Right cardiac atrium (tissue), 5 donors: ENCODE measurements around the gene TCF12. TPM values are rescaled to one million over a fixed set of nuclear protein-coding genes. Genes with fewer than 3 reads are reported as not detected.

Experiments used
- ATAC-seq, 2 donors: fragments of 200-7000 bp; cut with Tn5 transposase; one replicate each; pipeline versions ENCODE4 v1.8.0 to v1.9.1; 2020; ENCODE audit warnings: moderate library complexity in 2 of 2, mild to moderate bottlenecking in 1 of 2
- DNase-seq, 3 donors: peaks; one replicate each; pipeline ENCODE4 v3.0.0-alpha.2; 2020
- H3K27ac ChIP-seq: one replicate; pipeline ENCODE4 v1.5.1; 2013; ENCODE audit warnings: mild to moderate bottlenecking, low read length, control low read depth, moderate library complexity
- H3K27me3 ChIP-seq: one replicate; pipeline ENCODE4 v1.6.1; 2013; ENCODE audit not compliant: control insufficient read depth, insufficient read depth
- H3K4me1 ChIP-seq: one replicate; pipeline ENCODE4 v1.6.1; 2013; ENCODE audit warnings: low read length; ENCODE audit not compliant: control insufficient read depth, insufficient read depth
- H3K4me3 ChIP-seq: one replicate; pipeline ENCODE4 v1.5.1; 2013; ENCODE audit warnings: low read length, control low read depth
- H3K9me3 ChIP-seq: one replicate; pipeline ENCODE4 v1.6.1; 2013; ENCODE audit warnings: low read length; ENCODE audit not compliant: control insufficient read depth
- WGBS: extraction: QIAGEN DNeasy Blood & Tissue Kit; methylation state at CpG from one replicate; pipeline ENCODE4 v1.1.7; 2013; 5-methylcytosine and 5-hydroxymethylcytosine counted together
- intact Hi-C, 4 donors: fragments of 100-400 bp; cut with DNase I; formaldehyde crosslinking; loops; one replicate each; pipeline versions ENCODE4 v1.11.0 to v1.14.0; 2022 to 2023
- polyA plus RNA-seq: library from polyadenylated mRNA; stranded (reverse); fragments of 200-250 nt; gene quantifications from one replicate; pipeline ENCODE4 v1.2.3, GENCODE V29; 2013
- total RNA-seq, 4 donors: library from RNA; stranded (reverse); fragmentation: NEBNext Ultra II Directional; extraction: Animal tissue kit (Norgen Biotek cat#: 25700); gene quantifications; one replicate each; pipeline ENCODE4 v1.2.1, GENCODE V29; 2021
- donor health status: healthy with polysubstance abuse.
- donor health status: DM: no; HTN: yes; CAD: no.
- donor health status: DM: no; HTN: no; CAD: no.
- donor health status: DM: no; HTN: yes; CAD: no; lungs with severe emphysema.
- donor health status: DM: yes; HTN: yes; CAD: no.

Gene TCF12
- total and polyA plus RNA-seq, 5 donors: 11.7 to 58.8 (median 51.5) TPM

DNA sequence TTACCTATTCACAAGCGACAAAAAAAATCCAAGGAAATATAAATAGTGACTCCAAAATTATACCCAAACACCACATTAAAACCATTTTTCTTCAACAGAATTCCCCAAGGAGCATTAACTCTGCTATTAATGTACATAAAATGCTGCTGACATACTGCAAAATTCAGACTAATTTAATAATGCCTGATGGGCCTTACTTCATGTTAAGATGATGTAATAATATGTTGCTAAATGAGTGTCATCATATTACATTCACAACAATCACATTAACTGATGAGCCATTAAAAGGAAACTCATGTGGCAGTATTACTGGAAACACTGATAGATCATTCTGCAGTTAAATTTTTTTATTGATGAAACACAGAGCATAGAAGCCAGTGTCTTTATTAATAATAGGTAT is 253.0 kb downstream of the TCF12 start:
- H3K27me3 ChIP-seq: no peaks in the 10 kb centered on the region
- H3K4me3 ChIP-seq: no peak overlapping the region
- no peaks in the 10 kb centered on the region for H3K4me1 ChIP-seq
- H3K9me3 ChIP-seq: no peaks in the 10 kb centered on the region
- no peak overlapping the region for H3K27ac ChIP-seq
- 96% methylated on average over 1 of the region's 1 CpG for WGBS
- intact Hi-C loops: no loop called here
- no peak for ATAC-seq
- DNase-seq: no peak

DNA sequence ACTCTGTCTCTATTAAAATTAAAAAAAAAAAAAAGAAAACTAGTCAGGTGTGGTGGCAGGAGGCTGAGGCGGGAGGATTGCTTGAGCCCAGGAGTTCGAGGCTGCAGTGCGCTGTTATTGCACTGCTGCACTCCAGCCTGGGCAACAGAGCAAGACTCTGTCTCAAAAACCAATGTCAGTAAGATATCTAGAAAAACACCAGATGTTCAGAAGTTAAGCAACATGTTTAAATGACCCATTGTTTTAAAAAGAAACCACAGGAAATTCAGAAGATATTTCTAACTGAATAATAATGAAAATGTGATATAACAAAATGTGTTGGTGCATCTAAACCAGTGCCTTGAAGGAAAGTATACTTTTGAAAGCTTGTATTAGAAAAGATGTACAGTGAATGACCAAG is 254.5 kb downstream of the TCF12 start:
- Histone ChIP-seq H3K4me3 (no peak overlapping the region), H3K27ac (no peak overlapping the region), H3K4me1 (no peaks in the 10 kb centered on the region), H3K9me3 (no peaks in the 10 kb centered on the region), H3K27me3 (no peaks in the 10 kb centered on the region)
- ATAC-seq (no peak), DNase-seq (no peak)
- intact Hi-C loops: no loop called here
- 83% methylated on average over 3 of the region's 3 CpGs for WGBS

DNA sequence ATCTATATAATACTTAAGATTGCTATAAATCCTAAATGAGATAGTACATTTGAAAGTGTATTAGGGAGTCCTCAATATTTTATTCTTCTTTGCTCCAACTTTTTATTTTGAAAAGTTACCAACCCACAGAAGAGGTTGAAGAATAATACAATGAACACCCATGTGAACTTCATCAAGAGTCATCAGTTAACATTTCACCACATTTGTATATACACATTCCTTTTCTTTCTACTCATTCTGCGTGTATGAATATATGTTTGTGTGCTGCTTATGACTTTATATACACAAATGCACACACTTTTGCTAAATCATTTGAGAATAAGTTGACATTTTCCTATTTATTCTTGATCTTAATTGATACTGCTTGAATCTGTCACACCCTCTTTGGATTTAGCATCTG is 264.6 kb downstream of the TCF12 start:
- Histone ChIP-seq H3K9me3 (no peaks in the 10 kb centered on the region), H3K27ac (no peak overlapping the region), H3K27me3 (no peaks in the 10 kb centered on the region), H3K4me1 (no peaks in the 10 kb centered on the region), H3K4me3 (no peak overlapping the region)
- intact Hi-C loops: no loop called here
- 88% methylated on average over 1 of the region's 1 CpG for WGBS
- ATAC-seq (no peak), DNase-seq (no peak)

DNA sequence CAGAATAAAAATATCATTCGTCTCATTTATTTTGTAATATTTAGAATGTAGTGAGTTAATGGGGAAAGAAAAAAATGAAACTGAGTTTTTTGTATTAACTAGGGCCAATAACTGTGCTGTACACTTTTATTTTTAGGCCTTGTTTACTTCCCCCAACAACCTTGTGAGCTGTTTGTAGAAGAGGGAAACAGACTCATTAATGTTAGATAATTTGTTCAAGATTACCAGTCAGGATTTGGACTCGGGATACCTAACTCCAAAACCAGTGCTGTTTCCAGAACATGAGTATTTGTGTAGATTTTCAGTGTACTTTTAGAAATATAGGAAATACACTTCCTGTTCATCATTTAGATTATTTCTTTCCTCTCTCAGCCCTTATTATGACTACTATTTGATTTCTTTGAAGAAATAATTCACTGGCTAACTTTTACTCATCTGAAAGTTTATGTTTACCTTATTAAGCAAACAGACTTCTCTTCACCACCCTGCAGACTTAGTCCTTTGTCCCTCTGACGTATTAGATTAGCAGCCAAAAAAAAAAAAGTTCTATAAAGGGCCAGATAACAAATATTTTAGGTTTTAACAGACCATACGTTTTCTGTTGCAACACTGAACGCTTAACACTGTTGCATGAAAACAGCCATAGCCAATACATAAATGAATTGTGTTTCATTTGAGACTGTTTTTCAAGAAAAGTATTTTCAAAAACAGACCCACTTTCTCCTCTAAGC is 265.3 kb downstream of the TCF12 start:
- intact Hi-C loops: no loop called here
- DNase-seq (no peak), ATAC-seq (no peak)
- H3K9me3 ChIP-seq: no peaks in the 10 kb centered on the region
- whole genome bisulfite sequencing: 41% methylated on average over 5 of the region's 5 CpGs
- no peaks in the 10 kb centered on the region for H3K27me3 ChIP-seq
- H3K27ac ChIP-seq: no peak overlapping the region
- H3K4me3 ChIP-seq: no peak overlapping the region
- H3K4me1 ChIP-seq: no peaks in the 10 kb centered on the region

DNA sequence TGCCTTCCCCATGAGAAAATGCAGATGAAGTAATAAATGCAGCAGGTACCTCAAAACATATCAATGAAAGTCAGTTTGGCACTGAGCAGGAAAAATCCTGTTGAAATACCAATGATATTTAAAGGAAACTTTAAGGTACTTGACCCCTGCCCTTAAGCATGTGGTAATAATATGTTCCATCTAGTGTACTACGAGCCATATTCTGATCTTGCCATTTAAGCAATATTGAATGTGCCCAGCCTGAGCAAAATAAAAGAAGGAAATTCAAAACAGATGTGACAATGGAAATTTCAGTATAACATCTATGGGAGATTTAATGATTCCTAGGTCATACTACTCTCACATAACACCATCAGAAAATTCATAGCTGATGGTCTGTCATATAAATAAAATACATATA is 266.1 kb downstream of the TCF12 start:
- H3K27ac ChIP-seq: no peak overlapping the region
- no peaks in the 10 kb centered on the region for H3K4me1 ChIP-seq
- intact Hi-C loops: no loop called here
- WGBS: 80% methylated on average over 1 of the region's 1 CpG
- no peaks in the 10 kb centered on the region for H3K27me3 ChIP-seq
- no peak for DNase-seq
- H3K4me3 ChIP-seq: no peak overlapping the region
- H3K9me3 ChIP-seq: no peaks in the 10 kb centered on the region
- ATAC-seq: no peak

DNA sequence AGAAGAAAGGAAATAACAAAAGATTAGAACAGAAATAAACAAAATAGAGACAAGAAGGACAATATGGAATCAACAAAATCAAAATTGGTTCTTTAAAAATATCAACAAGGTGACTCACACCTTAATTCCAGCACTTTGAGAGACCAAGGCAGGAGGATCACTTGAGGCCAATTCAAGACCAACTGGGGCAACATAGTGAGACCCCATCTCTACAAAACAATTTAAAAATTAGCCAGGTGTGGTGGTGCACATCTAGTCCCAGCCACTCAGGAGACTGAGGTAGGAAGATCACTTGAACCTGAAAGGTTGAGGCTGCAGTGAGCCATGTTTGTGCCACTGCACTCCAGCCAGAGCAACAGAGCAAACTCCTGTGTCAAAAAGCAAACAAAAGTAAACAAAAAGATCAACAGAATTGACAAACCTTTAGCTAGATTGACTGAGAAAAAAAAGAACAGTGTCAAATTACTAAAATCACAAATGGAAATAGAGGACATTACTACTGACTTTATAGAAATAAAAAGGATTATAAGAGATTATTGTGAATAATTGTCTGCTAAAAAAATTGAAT is 267.1 kb downstream of the TCF12 start:
- Histone ChIP-seq H3K27ac (no peak overlapping the region), H3K9me3 (no peaks in the 10 kb centered on the region), H3K27me3 (no peaks in the 10 kb centered on the region), H3K4me1 (no peaks in the 10 kb centered on the region), H3K4me3 (no peak overlapping the region)
- intact Hi-C loops: no loop called here
- DNase-seq: no peak
- no peak for ATAC-seq

DNA sequence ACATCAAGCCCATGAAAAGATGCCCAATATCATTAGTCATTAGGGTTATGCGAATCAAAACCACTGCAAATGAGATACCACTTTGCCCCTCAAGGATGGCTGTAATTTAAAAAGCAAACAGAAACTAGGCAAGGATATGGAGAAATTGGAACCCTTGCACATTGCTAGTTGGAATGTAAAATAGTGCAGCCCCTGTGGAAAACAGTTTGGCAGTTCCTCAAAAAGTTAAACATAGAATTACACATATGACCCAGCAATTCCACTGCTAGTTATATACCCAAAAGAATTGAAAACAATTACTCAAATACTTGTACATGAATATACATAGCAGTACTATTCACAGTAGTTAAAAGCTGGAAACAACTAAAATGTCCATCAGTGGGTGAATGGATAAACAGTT is 271.0 kb downstream of the TCF12 start:
- Histone ChIP-seq H3K4me1 (no peaks in the 10 kb centered on the region), H3K27ac (no peak overlapping the region), H3K27me3 (no peaks in the 10 kb centered on the region), H3K9me3 (no peaks in the 10 kb centered on the region), H3K4me3 (no peak overlapping the region)
- no peak for ATAC-seq
- no peak for DNase-seq
- intact Hi-C loops: no loop called here
- 87% methylated on average over 1 of the region's 1 CpG for WGBS

DNA sequence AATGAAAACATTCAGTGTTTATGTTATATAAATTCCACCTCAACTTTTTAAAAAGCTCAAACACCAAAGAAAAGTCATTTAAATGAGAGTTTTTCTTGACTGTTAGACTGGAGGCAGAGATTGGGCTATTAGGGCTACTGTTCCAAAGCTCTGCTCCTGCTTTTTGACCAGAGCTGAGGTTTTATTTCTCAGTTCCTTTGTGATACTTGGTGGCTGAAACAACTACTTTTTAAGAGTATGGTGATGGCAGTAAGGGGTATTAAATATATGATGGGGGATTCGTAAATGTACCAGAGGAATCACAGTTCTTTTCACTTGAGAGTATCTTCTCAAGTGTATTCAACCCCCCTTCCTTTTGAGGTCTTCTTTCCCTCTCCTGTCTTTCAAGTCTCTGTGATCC is 271.8 kb downstream of the TCF12 start:
- H3K27ac ChIP-seq: no peak overlapping the region
- no peak overlapping the region for H3K4me3 ChIP-seq
- H3K4me1 ChIP-seq: no peaks in the 10 kb centered on the region
- WGBS: 98% methylated on average over 1 of the region's 1 CpG
- no peaks in the 10 kb centered on the region for H3K27me3 ChIP-seq
- DNase-seq: no peak
- ATAC-seq: no peak
- intact Hi-C loops: no loop called here
- no peaks in the 10 kb centered on the region for H3K9me3 ChIP-seq

DNA sequence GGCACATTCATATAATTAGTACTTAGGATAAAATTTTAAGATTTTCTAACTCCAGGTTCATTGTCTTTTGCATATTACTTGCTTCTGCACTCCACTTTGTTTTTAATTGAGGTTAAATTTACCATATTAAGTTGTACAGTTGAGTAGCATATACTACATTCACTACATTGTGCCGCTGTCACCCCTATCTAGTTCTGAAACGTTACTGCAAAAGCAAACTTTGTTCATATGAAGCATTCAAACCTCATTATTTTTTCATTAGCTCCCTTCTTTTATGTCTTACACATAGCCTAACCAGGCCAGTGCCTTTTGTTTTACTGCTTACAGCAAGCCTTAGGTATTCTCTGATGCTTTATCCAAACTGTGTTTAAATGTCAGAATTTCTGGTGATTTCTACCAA is 274.7 kb downstream of the TCF12 start:
- Histone ChIP-seq H3K4me1 (no peaks in the 10 kb centered on the region), H3K27ac (no peak overlapping the region), H3K27me3 (no peaks in the 10 kb centered on the region), H3K4me3 (no peak overlapping the region), H3K9me3 (no peaks in the 10 kb centered on the region)
- ATAC-seq (no peak), DNase-seq (no peak)
- 75% methylated on average over 2 of the region's 2 CpGs for WGBS
- intact Hi-C loops: no loop called here

DNA sequence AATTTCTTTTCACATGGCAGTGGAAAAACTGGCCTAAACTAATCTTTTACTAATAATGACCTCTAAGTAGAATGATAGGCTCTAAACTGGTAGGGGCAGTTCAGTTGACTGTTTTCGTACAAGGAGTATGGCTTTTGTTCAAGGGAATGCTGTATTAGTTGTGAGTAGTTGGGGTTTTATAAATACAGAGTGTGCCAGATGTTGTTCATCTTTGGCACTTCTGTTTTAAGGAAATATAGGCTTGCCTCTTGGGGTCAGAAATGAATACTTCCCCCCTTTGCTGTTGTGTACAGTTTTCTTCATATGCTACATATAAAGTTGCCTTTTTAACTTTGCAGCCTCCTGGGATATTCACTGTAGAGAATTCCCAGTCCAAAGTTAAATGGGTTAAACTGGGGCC is 276.9 kb downstream of the TCF12 start:
- 88% methylated on average over 1 of the region's 1 CpG for WGBS
- intact Hi-C loops: no loop called here
- H3K9me3 ChIP-seq: no peaks in the 10 kb centered on the region

DNA sequence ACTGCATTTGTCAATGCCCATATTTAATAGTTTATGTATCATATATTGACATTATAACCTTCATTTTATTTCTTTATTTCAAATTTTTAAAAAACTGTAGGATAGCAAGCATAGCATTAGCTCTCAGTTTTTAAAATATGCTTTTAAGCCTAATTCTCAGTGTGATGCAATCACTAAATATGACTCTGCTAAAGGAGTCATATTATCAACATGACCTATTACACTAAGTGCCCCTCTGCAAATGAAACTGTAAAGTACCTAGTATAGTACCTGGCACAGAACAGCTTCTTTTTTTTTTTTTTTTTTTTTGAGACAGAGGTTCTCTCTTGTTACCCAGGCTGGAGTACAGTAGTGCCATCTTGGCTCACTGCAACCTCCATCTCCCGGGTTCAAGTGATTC is 278.4 kb downstream of the TCF12 start:
- 97% methylated on average over 1 of the region's 1 CpG for WGBS
- Histone ChIP-seq H3K9me3 (no peaks in the 10 kb centered on the region), H3K4me1 (peaks cover 4% of the 10 kb centered on the region), H3K27ac (no peak overlapping the region), H3K27me3 (no peaks in the 10 kb centered on the region), H3K4me3 (no peak overlapping the region)
- ATAC-seq (peak in 1 of 2 donors; percentile 26), DNase-seq (no peak)
- intact Hi-C loops: no loop called here

More for the DNA sequence above, 276.9 kb downstream of the TCF12 start:
- no peak for DNase-seq
- H3K4me3 ChIP-seq: no peak overlapping the region
- no peak for ATAC-seq
- no peaks in the 10 kb centered on the region for H3K27me3 ChIP-seq
- H3K27ac ChIP-seq: no peak overlapping the region
- H3K4me1 ChIP-seq: peaks cover 4% of the 10 kb centered on the region

DNA sequence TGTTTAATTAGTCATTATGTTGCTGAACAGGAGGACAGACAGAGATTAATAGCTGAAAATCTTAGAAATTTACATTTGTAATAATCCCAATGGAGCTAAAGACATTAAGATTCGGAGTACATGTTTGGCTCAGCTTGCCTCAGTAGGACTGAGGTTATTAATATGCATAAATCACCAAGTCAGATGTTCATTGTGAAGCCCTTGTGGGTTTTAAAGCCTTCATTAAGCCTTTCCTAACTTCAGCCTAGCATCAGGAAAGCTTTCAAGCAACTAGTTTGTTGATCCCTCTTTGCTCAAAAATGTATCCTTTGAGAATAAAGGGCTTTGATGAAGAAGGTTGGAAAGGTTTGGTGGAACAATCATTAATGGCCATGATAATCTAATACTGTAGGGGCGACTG is 279.7 kb downstream of the TCF12 start:
- 81% methylated on average over 2 of the region's 2 CpGs for WGBS
- intact Hi-C loops: no loop called here
- H3K4me3 ChIP-seq: no peak overlapping the region
- no peaks in the 10 kb centered on the region for H3K27me3 ChIP-seq
- ATAC-seq: no peak
- H3K9me3 ChIP-seq: no peaks in the 10 kb centered on the region
- no peak overlapping the region for H3K27ac ChIP-seq
- peaks cover 4% of the 10 kb centered on the region for H3K4me1 ChIP-seq
- DNase-seq: no peak
